PC-3 (cell line): Measurements from ENCODE around the gene CXCL13. TPM values are rescaled to one million over a fixed set of nuclear protein-coding genes. Genes with fewer than 3 reads are reported as not detected.

Experiments
- ATAC-seq: fragments of 200-7000 bp; cut with Tn5 transposase; 2 replicates; pipeline ENCODE4 v1.9.1; 2020; ENCODE audit warnings: mild to moderate bottlenecking, moderate library complexity
- BruUV-seq: library from RNA; stranded (reverse); fragments of 400-500 nt; replicated peaks from 2 replicates; lab custom pipeline; 2021; lab: Mats Ljungman, UMichigan
- CTCF ChIA-PET: fragments of 300-600 bp; sonication (Branson Sonifier 250); formaldehyde crosslinking; loops from one replicate; lab custom pipeline; 2022; ENCODE audit warnings: antibody characterized with exemption; lab: Charles Lee
- POLR2A ChIA-PET: fragments of 300-600 bp; sonication (Branson Sonifier 250); formaldehyde crosslinking; loops from one replicate; lab custom pipeline; 2022; ENCODE audit warnings: antibody characterized with exemption; ENCODE audit not compliant: unreplicated experiment; lab: Charles Lee
- DNase-seq: peaks from one replicate; pipeline ENCODE4 v3.0.0-alpha.2; 2015
- H2AFZ ChIP-seq: fragments of 300-600 bp; sonication (generic); 2 replicates; pipeline ENCODE4 v1.6.0; 2016; ENCODE audit warnings: antibody characterized with exemption, low read length
- H3F3A ChIP-seq: fragments of 300-600 bp; sonication (generic); one replicate; pipeline ENCODE4 v1.6.0; 2017; ENCODE audit warnings: antibody characterized with exemption, low read length, control low read depth, mild to moderate bottlenecking; ENCODE audit not compliant: unreplicated experiment
- H3K27ac ChIP-seq: fragments of 300-600 bp; sonication (generic); 2 replicates; pipeline ENCODE4 v1.5.1; 2016; ENCODE audit warnings: mild to moderate bottlenecking, low read length
- H3K27me3 ChIP-seq: fragments of 300-600 bp; sonication (generic); 2 replicates; pipeline ENCODE4 v1.6.1; 2016; ENCODE audit warnings: low read length, mixed read lengths
- H3K36me3 ChIP-seq: fragments of 300-600 bp; sonication (generic); 2 replicates; pipeline ENCODE4 v1.6.1; 2016; ENCODE audit warnings: low read depth, mixed run types, low read length, mixed read lengths
- H3K4me1 ChIP-seq: fragments of 300-600 bp; sonication (generic); 2 replicates; pipeline ENCODE4 v1.5.1; 2016; ENCODE audit warnings: low read length; ENCODE audit not compliant: insufficient read depth
- H3K4me2 ChIP-seq: fragments of 300-600 bp; sonication (generic); 2 replicates; pipeline ENCODE4 v1.6.0; 2016; ENCODE audit warnings: low read length
- H3K4me3 ChIP-seq: fragments of 300-600 bp; sonication (generic); 2 replicates; pipeline ENCODE4 v1.5.1; 2016; ENCODE audit warnings: mild to moderate bottlenecking, low read length, mixed read lengths
- H3K79me2 ChIP-seq: fragments of 300-600 bp; sonication (generic); 2 replicates; pipeline ENCODE4 v1.6.1; 2017; ENCODE audit warnings: low read length, mixed read lengths
- H3K9ac ChIP-seq: fragments of 300-600 bp; sonication (generic); 2 replicates; pipeline ENCODE4 v1.6.0; 2016; ENCODE audit warnings: mild to moderate bottlenecking, low read length
- H3K9me2 ChIP-seq: fragments of 300-600 bp; sonication (generic); replicated peaks from 2 replicates; pipeline ENCODE4 v1.6.1; 2016; ENCODE audit warnings: mixed run types, low read length, mixed read lengths
- H3K9me3 ChIP-seq: fragments of 300-600 bp; sonication (generic); 2 replicates; pipeline ENCODE4 v1.6.1; 2016; ENCODE audit warnings: low read length, mixed read lengths
- H4K20me1 ChIP-seq: fragments of 300-600 bp; sonication (generic); 2 replicates; pipeline ENCODE4 v1.6.1; 2016; ENCODE audit warnings: low read length, mixed read lengths
- EZH2 ChIP-seq: fragments of 300-600 bp; sonication (generic); IDR thresholded peaks from one replicate; pipeline ENCODE4 v1.6.1; 2017; ENCODE audit warnings: antibody characterized with exemption, mild to moderate bottlenecking, low read length; ENCODE audit not compliant: unreplicated experiment
- EZH2phosphoT487 ChIP-seq: fragments of 300-600 bp; sonication (generic); IDR thresholded peaks from 2 replicates; pipeline ENCODE4 v1.6.1; 2018; ENCODE audit warnings: mild to moderate bottlenecking, antibody characterized with exemption, low read length, borderline replicate concordance
- intact Hi-C: fragments of 100-400 bp; cut with micrococcal nuclease; formaldehyde crosslinking; loops from 2 replicates; pipeline ENCODE4 v1.9.0; 2023
- total RNA-seq: library from RNA; depleted of rRNA; stranded (reverse); fragments of >200 nt; gene quantifications from 2 replicates; pipeline ENCODE4 v1.2.3, GENCODE V29; 2014
- TF ChIP-seq, protein P1 (sequence below): fragments of 300-600 bp; sonication (generic); conservative IDR thresholded peaks from 2 replicates; pipeline ENCODE4 v1.5.1; 2017; ENCODE audit warnings: antibody characterized with exemption, low read depth, mild to moderate bottlenecking, low read length

Gene CXCL13
- total RNA-seq, 1 experiment from 2014 or later, result not detected

DNA sequence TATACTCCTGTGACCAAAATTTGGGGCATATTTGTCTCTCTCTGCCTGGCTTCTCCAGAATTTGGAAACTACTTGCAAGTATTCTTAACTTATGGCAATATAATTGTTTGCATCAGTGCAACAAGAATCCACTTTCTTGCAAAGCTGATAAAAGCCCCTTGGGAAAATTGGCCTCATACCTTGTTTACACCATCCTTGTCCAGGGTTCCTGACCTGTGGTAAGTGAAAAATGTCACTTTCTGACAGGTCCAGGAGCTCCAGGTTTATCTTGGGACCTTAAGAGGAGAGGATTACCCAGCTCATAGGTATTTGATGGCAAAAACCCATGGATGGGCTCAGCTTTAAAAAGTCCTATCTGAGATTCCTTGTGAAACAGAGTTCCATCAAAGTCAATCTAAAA lies 29.3 kb upstream of the CXCL13 start:
- TF ChIP-seq EZH2phosphoT487, result no peak
- no peak for TF ChIP-seq EZH2
- TF ChIP-seq, protein P1, sequence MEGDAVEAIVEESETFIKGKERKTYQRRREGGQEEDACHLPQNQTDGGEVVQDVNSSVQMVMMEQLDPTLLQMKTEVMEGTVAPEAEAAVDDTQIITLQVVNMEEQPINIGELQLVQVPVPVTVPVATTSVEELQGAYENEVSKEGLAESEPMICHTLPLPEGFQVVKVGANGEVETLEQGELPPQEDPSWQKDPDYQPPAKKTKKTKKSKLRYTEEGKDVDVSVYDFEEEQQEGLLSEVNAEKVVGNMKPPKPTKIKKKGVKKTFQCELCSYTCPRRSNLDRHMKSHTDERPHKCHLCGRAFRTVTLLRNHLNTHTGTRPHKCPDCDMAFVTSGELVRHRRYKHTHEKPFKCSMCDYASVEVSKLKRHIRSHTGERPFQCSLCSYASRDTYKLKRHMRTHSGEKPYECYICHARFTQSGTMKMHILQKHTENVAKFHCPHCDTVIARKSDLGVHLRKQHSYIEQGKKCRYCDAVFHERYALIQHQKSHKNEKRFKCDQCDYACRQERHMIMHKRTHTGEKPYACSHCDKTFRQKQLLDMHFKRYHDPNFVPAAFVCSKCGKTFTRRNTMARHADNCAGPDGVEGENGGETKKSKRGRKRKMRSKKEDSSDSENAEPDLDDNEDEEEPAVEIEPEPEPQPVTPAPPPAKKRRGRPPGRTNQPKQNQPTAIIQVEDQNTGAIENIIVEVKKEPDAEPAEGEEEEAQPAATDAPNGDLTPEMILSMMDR, result no peak
- Histone ChIP-seq H4K20me1 (no peaks in the 10 kb centered on the region), H3F3A (no peaks in the 10 kb centered on the region), H3K4me2 (no peak overlapping the region), H3K36me3 (no peaks in the 10 kb centered on the region), H3K4me1 (peaks cover 23% of the 10 kb centered on the region), H2AFZ (no peak overlapping the region), H3K27ac (no peak overlapping the region), H3K4me3 (no peak overlapping the region), H3K9me2 (no peaks in the 10 kb centered on the region), H3K9ac (no peak overlapping the region), H3K27me3 (no peaks in the 10 kb centered on the region), H3K79me2 (no peaks in the 10 kb centered on the region), H3K9me3 (no peaks in the 10 kb centered on the region)
- ChIA-PET POLR2A (no interaction called here), CTCF (interaction anchor here (0.6 kb wide), 1 partner anchor 38 kb away, joined by 4 read pairs; no protein-coding TSS in a partner anchor)
- intact Hi-C loops, result no loop called here
- ATAC-seq, result no peak
- no peak for DNase-seq
- BruUV-seq, result no TSS peak

DNA sequence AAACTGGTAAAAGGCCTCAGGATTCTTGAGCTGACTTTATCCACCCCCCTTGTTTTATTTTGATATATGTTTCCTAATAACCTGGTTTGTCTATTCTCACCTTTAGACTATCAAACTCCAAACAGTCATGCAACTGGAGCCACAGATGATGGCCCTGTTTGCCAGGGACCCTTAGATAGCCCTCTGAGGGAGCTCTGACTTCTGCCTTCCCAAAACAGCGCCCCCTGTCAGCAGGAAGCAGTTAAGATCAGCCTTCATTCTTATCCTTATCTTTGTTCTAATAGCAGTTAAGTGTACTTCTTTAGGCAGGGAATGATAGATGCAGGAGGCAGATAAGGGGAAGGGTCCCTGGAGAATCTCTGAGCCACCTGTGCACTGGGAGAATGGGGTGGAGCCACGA lies 27.5 kb upstream of the CXCL13 start:
- Histone ChIP-seq H3K9ac (no peak overlapping the region), H3K9me2 (no peaks in the 10 kb centered on the region), H3K36me3 (no peaks in the 10 kb centered on the region), H3K27me3 (no peaks in the 10 kb centered on the region), H3K9me3 (no peaks in the 10 kb centered on the region), H4K20me1 (no peaks in the 10 kb centered on the region), H3F3A (no peaks in the 10 kb centered on the region), H3K4me3 (no peak overlapping the region), H3K79me2 (no peaks in the 10 kb centered on the region), H3K4me1 (peaks cover 40% of the 10 kb centered on the region), H2AFZ (no peak overlapping the region), H3K4me2 (no peak overlapping the region), H3K27ac (no peak overlapping the region)
- CTCF ChIA-PET, result no interaction called here
- TF ChIP-seq, protein P1, result peak; percentile 34; the same call in 1 of the 2 replicates
- TF ChIP-seq EZH2phosphoT487, result no peak
- no TSS peak for BruUV-seq
- DNase-seq (no peak), ATAC-seq (no peak)
- POLR2A ChIA-PET, result no interaction called here
- intact Hi-C loops, result loop anchor here (2.0 kb wide), 1 partner anchor 53 kb away; no protein-coding TSS in a partner anchor

DNA sequence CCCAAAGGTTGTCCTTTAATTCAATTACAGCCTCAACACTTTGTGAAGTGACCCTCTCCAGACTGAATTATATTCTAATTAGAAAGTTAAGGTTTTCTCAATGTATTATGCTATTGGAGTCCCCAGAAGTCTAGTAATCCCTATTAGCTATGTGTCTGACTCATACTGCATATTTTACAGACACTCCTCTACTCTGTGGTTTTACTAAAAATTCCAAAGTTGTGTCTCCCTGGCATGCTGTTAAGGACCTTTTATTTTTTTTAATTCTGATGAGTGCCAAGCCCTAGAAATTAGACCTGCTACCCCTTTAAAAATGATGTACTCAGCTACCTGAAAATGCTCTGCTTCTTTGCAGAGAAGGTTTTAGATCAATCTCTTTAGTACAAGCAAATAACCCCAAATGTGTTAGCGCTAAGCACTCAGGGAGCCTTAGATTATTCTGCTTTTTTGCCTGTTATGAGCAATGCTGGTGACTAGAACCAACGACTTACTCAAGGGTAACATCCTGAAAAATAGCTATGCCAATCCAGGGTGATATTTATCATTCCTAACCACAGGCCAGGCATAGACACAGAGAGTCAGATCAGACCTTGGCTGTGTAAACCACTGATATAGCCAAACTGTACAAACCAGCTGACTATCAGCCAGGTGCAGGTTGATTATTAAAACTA lies 26.1 kb upstream of the CXCL13 start:
- Histone ChIP-seq H3K27ac (peak overlapping the region; percentile 93), H3K27me3 (no peaks in the 10 kb centered on the region), H3K4me2 (peak overlapping the region; percentile 82), H3F3A (no peaks in the 10 kb centered on the region), H4K20me1 (no peaks in the 10 kb centered on the region), H3K79me2 (no peaks in the 10 kb centered on the region), H3K4me3 (peak overlapping the region; percentile 23), H3K9me3 (no peaks in the 10 kb centered on the region), H3K9ac (peak overlapping the region; percentile 35; the same call in 1 of the 2 replicates), H3K36me3 (no peaks in the 10 kb centered on the region), H3K4me1 (peaks cover 40% of the 10 kb centered on the region), H2AFZ (peak overlapping the region; percentile 34), H3K9me2 (no peaks in the 10 kb centered on the region)
- DNase-seq (peak; percentile 83), ATAC-seq (peak; percentile 96)
- POLR2A ChIA-PET, result interaction anchor here (0.5 to 0.6 kb wide), 3 partner anchors 18 to 594 kb away, joined by 4 to 6 read pairs (median 6); no protein-coding TSS in a partner anchor
- no TSS peak for BruUV-seq
- intact Hi-C loops, result loop anchor here (1.0 to 2.0 kb wide), 2 partner anchors 41 to 55 kb away; no protein-coding TSS in a partner anchor
- TF ChIP-seq, protein P1, result no peak
- TF ChIP-seq EZH2phosphoT487 (no peak), EZH2 (no peak)
- CTCF ChIA-PET, result interaction anchor here (1.0 kb wide), 1 partner anchor 40 kb away, joined by 3 read pairs; no protein-coding TSS in a partner anchor
